GM12865 (cell line): ENCODE results near the gene CLIP2.
"Not testable (repeated sequence)": the region's sequence is repeated elsewhere in the genome, so short reads cannot be mapped to it uniquely, and the experiment has no call there.

Source experiments
- DNase-seq: peaks from one replicate; pipeline ENCODE4 v3.0.0; 2010; ENCODE audit warnings: low read depth
- H3K4me3 ChIP-seq: 2 replicates; pipeline ENCODE4 v1.5.1; 2011; ENCODE audit warnings: mild to moderate bottlenecking, low read depth, low read length, control low read depth
- CTCF ChIP-seq: IDR thresholded peaks from 2 replicates; pipeline ENCODE4 v1.5.1; 2011; ENCODE audit warnings: low read length, control low read depth, low read depth, inconsistent platforms; ENCODE audit not compliant: insufficient read depth; ENCODE audit errors: missing control alignments

The CLIP2 gene

DNA sequence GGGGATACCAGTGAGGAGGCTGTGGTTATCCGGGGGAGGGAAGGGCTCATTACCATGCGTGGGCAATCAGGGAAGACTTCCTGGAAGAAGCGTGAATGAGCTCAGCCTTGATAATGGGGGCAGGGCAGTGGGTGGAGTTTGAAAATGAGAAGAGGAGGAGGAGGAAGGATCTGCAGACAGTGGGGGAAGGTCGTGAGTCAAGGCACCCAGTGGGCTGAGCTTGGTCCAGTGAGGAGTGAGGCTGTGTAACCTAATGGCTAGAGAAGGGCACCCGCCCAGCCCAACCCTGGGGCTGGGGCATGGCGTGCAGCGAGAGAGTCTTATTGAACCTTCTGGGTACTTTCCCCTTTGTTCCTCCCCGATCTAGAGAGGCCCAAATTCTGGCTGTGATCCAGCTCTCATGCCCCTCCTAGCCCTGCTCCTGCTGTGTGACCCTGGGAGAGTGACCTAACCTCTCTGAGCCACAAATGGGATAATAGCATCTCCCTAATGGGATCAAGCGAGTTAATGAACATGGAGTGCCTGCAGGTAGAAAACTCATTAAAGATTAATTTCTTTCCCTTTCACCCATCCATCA, 31.5 kb downstream of the CLIP2 start:
- peak; percentile 47 for DNase-seq
- TF ChIP-seq CTCF, result no peak
- H3K4me3 ChIP-seq, result no peak overlapping the region

- not testable (repeated sequence) for DNase-seq, H3K4me3 ChIP-seq
Observed at GRCh38 chr7:74322892-74323291, 33.7 kb downstream of the CLIP2 start.

DNA sequence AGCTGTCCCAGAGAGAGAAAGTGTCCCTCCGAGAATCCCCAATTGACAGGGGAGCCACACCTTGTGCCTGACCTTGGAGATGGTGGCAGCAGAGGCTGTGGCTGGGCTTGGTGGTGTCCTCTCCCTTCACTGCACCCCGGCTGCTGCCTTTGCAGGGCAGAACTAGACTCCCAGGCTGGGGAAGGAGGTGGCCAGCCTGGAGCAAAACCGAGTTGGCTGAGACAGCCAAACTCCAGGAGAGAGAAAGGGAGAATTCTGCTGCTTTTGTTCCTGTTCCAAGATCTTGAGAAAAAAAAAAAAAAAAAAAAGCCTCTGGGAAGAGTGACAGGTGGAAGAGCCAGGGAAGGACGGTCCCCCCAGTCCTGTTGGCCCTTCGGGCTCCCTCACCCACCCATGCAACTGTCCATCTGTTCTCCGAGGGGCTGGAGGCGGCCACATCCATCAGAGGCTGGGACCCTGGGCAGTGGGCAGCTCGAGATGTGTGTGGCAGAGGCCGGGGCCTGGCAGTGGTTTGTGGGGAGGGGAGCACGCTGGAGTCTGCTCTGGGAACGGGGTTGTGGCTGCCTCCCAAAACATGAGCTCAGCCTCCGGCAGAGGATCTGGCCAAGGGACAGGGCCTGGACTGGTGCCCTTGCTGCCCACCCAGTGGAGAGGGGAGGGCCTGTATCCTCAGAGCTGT, 35.5 kb downstream of the CLIP2 start:
- DNase-seq, result no peak
- TF ChIP-seq CTCF, result no peak
- H3K4me3 ChIP-seq, result no peak overlapping the region

GRCh38 chr7:74325210-74325565, 36.0 kb downstream of the CLIP2 start:
- no peak for DNase-seq
- TF ChIP-seq CTCF, result no peak
- H3K4me3 ChIP-seq, result no peak overlapping the region

GRCh38 chr7:74329225-74329624, 40.0 kb downstream of the CLIP2 start:
- TF ChIP-seq CTCF, result no peak
- no peak overlapping the region for H3K4me3 ChIP-seq
- no peak for DNase-seq

GRCh38 chr7:74332373-74333176, 43.4 kb downstream of the CLIP2 start:
- no peak for TF ChIP-seq CTCF
- H3K4me3 ChIP-seq, result no peak overlapping the region
- DNase-seq, result no peak

- TF ChIP-seq CTCF, result no peak
- no peak overlapping the region for H3K4me3 ChIP-seq
- no peak for DNase-seq
Observed at GRCh38 chr7:74334030-74334429, 44.8 kb downstream of the CLIP2 start.
